ENCODE measurements around the gene IL31. TPM values are rescaled to one million over a fixed set of nuclear protein-coding genes. Genes with fewer than 3 reads are reported as not detected.

The IL31 gene
- total RNA-seq, 1 experiment from 2014 or later = not detected

DNA sequence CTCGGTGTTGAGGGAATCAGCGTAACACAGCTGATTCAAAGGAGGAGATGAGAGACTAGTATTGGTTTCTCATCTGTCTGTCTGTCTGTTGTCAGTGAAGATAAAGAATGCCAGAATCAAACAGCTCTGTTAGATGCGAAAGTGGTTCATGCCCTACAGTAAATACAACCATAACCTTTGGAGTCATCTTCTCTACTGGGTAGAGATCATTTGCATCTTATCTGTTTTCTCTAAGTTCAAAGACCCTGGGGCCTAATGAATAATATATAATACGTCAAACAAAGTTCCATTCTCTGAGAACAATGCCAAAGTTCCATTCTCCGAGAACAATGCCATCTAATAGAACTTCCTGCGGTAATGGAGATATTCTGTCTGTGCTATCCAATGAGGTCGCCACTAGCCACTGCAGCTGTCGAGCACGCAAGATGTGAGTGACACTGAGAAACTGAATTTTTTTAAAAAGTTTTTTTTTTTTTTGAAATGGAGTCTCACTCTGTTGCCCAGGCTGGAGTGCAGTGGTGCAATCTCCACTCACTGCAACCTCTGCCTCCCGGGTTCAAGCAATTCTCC, 6.6 kb downstream of the IL31 start:
- POLR2A ChIA-PET (ENCODE audit: low non-redundant PET) = no interaction called here
- intact Hi-C loops (cut with micrococcal nuclease; ENCODE audit: unreplicated experiment) = no loop called here
- BruUV-seq (replicated peaks) = no TSS peak
- Histone ChIP-seq H3K36me3 (ENCODE audit: insufficient read depth, low read length, poor library complexity, severe bottlenecking) (no peaks in the 10 kb centered on the region), H3K27ac (ENCODE audit: low read depth, low read length, poor library complexity, severe bottlenecking) (no peak overlapping the region), H3K27me3 (replicated peaks; ENCODE audit: insufficient read depth, low read depth, low read length, poor library complexity) (no peaks in the 10 kb centered on the region), H3K9me3 (ENCODE audit: low read depth, low read length, poor library complexity, severe bottlenecking) (no peaks in the 10 kb centered on the region), H3K4me3 (ENCODE audit: low read depth, low read length, poor library complexity, severe bottlenecking) (no peak overlapping the region), H3K4me1 (ENCODE audit: insufficient read depth, low read length, poor library complexity, severe bottlenecking) (no peaks in the 10 kb centered on the region)
- TF ChIP-seq, protein P1, sequence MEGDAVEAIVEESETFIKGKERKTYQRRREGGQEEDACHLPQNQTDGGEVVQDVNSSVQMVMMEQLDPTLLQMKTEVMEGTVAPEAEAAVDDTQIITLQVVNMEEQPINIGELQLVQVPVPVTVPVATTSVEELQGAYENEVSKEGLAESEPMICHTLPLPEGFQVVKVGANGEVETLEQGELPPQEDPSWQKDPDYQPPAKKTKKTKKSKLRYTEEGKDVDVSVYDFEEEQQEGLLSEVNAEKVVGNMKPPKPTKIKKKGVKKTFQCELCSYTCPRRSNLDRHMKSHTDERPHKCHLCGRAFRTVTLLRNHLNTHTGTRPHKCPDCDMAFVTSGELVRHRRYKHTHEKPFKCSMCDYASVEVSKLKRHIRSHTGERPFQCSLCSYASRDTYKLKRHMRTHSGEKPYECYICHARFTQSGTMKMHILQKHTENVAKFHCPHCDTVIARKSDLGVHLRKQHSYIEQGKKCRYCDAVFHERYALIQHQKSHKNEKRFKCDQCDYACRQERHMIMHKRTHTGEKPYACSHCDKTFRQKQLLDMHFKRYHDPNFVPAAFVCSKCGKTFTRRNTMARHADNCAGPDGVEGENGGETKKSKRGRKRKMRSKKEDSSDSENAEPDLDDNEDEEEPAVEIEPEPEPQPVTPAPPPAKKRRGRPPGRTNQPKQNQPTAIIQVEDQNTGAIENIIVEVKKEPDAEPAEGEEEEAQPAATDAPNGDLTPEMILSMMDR (conservative IDR thresholded peaks at IDR 0.05; ENCODE audit: low read depth, low read length) = no peak
- TF ChIP-seq EZH2 (IDR thresholded peaks at IDR 0.05; ENCODE audit: borderline replicate concordance, low read depth, low read length, poor library complexity, severe bottlenecking) = no peak
- DNase-seq (ENCODE audit: low spot score) = no peak
- CTCF ChIA-PET = no interaction called here

DNA sequence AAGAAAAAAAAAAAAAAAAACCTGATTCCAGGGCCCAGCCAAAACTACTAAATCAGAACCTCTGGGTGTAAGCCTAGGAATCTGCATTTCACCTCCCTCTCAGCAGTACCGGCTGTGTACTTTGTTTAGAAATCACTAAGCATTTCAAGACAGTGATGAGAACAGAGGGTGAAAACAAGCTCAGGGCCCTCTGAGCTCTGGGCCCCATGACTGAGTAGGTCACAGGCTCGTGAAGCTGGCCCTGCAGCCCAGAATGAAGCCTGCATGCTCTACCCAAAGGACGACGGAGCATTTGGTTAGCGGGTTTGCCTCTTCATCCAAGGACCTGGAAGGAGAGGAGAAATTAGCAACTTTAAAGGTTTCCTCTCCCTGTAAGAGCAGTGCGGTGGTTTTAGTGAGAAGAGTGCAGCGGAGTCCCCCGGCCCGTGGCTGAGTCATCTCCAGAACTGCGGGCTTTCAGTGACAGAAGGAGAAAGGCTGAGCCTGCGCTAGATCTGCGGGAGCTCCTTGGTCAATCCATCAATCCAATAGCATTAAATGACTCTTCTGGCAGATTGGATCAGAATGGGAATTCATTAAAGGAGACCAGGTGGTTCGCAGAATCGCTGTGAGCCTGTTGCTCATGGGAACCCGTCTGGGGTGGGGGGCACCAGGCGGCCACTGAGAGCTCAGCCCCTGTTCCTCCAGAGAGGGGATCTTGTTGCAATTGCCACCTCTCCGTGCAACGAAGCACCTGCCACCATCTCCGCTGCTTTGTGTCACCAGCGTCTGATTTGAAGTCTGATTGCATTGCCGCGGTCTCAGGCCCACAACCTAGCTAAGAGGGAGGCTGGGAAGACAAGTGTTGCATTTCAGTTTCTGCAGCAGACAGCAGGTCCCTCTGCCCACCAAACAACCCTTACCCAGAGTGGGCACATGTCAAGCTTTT, 7.3 kb downstream of the IL31 start:
- no peak for DNase-seq (ENCODE audit: low spot score)
- BruUV-seq (replicated peaks) = no TSS peak
- intact Hi-C loops (cut with micrococcal nuclease; ENCODE audit: unreplicated experiment) = no loop called here
- Histone ChIP-seq H3K36me3 (ENCODE audit: insufficient read depth, low read length, poor library complexity, severe bottlenecking) (no peaks in the 10 kb centered on the region), H3K27me3 (replicated peaks; ENCODE audit: insufficient read depth, low read depth, low read length, poor library complexity) (no peaks in the 10 kb centered on the region), H3K4me3 (ENCODE audit: low read depth, low read length, poor library complexity, severe bottlenecking) (no peak overlapping the region), H3K9me3 (ENCODE audit: low read depth, low read length, poor library complexity, severe bottlenecking) (no peaks in the 10 kb centered on the region), H3K4me1 (ENCODE audit: insufficient read depth, low read length, poor library complexity, severe bottlenecking) (no peaks in the 10 kb centered on the region), H3K27ac (ENCODE audit: low read depth, low read length, poor library complexity, severe bottlenecking) (no peak overlapping the region)
- TF ChIP-seq EZH2 (IDR thresholded peaks at IDR 0.05; ENCODE audit: borderline replicate concordance, low read depth, low read length, poor library complexity, severe bottlenecking) = no peak
- TF ChIP-seq, protein P1 (conservative IDR thresholded peaks at IDR 0.05; ENCODE audit: low read depth, low read length) = no peak
- CTCF ChIA-PET = no interaction called here
- POLR2A ChIA-PET (ENCODE audit: low non-redundant PET) = no interaction called here

DNA sequence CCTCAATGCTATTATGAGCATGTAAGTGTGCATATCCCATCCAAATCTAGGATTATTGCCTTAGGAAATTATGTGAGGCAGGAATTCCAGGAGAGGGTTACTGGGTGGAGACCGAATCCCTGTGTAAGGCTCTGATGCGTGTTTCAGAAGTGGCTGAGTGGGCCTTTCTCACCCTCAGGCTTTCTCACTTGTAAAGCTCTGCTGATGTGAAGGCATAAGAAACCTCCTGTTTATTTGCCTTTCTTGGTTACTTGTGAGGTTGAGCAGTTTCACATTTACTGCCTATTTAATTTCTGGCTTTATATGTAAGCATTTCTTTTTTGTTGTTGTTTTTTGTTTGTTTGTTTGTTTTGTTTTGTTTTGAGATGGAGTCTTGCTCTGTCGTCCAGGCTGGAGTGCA, 11.0 kb downstream of the IL31 start:
- TF ChIP-seq, protein P1 (conservative IDR thresholded peaks at IDR 0.05; ENCODE audit: low read depth, low read length) = no peak
- no peaks in the 10 kb centered on the region for H3K36me3 ChIP-seq (ENCODE audit: insufficient read depth, low read length, poor library complexity, severe bottlenecking)
- no TSS peak for BruUV-seq (replicated peaks)
- H3K4me3 ChIP-seq (ENCODE audit: low read depth, low read length, poor library complexity, severe bottlenecking) = no peak overlapping the region
- intact Hi-C loops (cut with micrococcal nuclease; ENCODE audit: unreplicated experiment) = no loop called here
- no peak overlapping the region for H3K27ac ChIP-seq (ENCODE audit: low read depth, low read length, poor library complexity, severe bottlenecking)
- H3K4me1 ChIP-seq (ENCODE audit: insufficient read depth, low read length, poor library complexity, severe bottlenecking) = no peaks in the 10 kb centered on the region
- no peaks in the 10 kb centered on the region for H3K27me3 ChIP-seq (replicated peaks; ENCODE audit: insufficient read depth, low read depth, low read length, poor library complexity)
- ChIA-PET POLR2A (ENCODE audit: low non-redundant PET) (no interaction called here), CTCF (no interaction called here)
- H3K9me3 ChIP-seq (ENCODE audit: low read depth, low read length, poor library complexity, severe bottlenecking) = no peaks in the 10 kb centered on the region
- no peak for DNase-seq (ENCODE audit: low spot score)

Measured in A673 (cell line).